H1 (cell line): ENCODE data around the gene SOAT2. TPM values are rescaled to one million over a fixed set of nuclear protein-coding genes. Genes with fewer than 3 reads are reported as not detected.

ENCODE experiments used
- polyA plus RNA-seq, 7 experiments: library from polyadenylated mRNA; depleted of rRNA in 3 of 7; stranded (reverse) in 5 of 7; unstranded in 2 of 7; fragments of >200 nt in 5 of 7; fragments of 200-250 nt in 2 of 7; gene quantifications; 1 replicate in 5 of 7; 2 replicates in 1 of 7; 4 replicates in 1 of 7; pipeline versions ENCODE4 v1.2.1 to v1.2.3, GENCODE V29; 2011 to 2013; ENCODE audit warnings: missing spikeins in 2 of 7, mixed read lengths in 2 of 7
- total RNA-seq: library from RNA; stranded (reverse); fragmentation: NEBNext Ultra II Directional; extraction: Animal tissue kit (Norgen Biotek cat#: 25700); gene quantifications from 2 replicates; pipeline ENCODE4 v1.2.1, GENCODE V29; 2021
- TF ChIP-seq, protein P1 (sequence below): fragments of 300-600 bp; sonication (generic); IDR thresholded peaks from 2 replicates; pipeline ENCODE4 v1.7.1; 2012; ENCODE audit warnings: low read length, moderate library complexity, mild to moderate bottlenecking, inconsistent platforms; ENCODE audit not compliant: insufficient replicate concordance

The SOAT2 gene
- total and polyA plus RNA-seq, 2 of the 8 experiments (the other 6 are each of a cell fraction or from before 2014, with no cell fraction given), result 0.08 TPM; not detected in 1

DNA sequence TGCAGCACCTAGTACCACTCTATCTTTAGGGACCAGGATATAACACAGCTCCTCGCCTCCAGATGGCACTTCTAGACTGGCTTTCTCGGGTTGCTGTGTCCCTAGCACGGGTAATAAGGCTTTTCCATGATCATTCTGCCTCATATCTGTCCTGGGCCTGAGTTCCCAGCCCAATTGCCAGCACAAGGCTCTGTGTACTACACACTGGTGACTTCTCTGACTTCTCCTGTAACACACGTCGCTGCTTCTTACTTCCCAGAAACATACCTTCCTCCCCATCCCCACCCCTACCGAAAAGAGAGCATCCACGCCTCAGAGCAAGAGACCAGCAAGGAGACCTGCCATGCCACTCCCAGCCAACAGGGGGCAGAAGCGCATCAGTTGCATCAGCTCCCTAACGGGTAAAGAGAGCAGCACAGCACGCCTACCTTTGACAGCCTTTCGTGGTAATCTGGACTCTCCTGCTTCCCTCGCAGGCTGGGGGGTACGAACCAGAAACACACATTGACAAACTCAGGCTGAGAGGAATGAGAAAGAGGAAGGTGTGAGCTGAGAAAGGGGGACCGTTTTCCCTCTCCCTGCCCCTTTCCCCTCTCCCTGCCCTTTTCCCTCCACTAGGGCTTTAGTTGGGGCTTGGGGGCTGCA lies 56.0 kb downstream of the SOAT2 start (continued):
- TF ChIP-seq, protein P1, sequence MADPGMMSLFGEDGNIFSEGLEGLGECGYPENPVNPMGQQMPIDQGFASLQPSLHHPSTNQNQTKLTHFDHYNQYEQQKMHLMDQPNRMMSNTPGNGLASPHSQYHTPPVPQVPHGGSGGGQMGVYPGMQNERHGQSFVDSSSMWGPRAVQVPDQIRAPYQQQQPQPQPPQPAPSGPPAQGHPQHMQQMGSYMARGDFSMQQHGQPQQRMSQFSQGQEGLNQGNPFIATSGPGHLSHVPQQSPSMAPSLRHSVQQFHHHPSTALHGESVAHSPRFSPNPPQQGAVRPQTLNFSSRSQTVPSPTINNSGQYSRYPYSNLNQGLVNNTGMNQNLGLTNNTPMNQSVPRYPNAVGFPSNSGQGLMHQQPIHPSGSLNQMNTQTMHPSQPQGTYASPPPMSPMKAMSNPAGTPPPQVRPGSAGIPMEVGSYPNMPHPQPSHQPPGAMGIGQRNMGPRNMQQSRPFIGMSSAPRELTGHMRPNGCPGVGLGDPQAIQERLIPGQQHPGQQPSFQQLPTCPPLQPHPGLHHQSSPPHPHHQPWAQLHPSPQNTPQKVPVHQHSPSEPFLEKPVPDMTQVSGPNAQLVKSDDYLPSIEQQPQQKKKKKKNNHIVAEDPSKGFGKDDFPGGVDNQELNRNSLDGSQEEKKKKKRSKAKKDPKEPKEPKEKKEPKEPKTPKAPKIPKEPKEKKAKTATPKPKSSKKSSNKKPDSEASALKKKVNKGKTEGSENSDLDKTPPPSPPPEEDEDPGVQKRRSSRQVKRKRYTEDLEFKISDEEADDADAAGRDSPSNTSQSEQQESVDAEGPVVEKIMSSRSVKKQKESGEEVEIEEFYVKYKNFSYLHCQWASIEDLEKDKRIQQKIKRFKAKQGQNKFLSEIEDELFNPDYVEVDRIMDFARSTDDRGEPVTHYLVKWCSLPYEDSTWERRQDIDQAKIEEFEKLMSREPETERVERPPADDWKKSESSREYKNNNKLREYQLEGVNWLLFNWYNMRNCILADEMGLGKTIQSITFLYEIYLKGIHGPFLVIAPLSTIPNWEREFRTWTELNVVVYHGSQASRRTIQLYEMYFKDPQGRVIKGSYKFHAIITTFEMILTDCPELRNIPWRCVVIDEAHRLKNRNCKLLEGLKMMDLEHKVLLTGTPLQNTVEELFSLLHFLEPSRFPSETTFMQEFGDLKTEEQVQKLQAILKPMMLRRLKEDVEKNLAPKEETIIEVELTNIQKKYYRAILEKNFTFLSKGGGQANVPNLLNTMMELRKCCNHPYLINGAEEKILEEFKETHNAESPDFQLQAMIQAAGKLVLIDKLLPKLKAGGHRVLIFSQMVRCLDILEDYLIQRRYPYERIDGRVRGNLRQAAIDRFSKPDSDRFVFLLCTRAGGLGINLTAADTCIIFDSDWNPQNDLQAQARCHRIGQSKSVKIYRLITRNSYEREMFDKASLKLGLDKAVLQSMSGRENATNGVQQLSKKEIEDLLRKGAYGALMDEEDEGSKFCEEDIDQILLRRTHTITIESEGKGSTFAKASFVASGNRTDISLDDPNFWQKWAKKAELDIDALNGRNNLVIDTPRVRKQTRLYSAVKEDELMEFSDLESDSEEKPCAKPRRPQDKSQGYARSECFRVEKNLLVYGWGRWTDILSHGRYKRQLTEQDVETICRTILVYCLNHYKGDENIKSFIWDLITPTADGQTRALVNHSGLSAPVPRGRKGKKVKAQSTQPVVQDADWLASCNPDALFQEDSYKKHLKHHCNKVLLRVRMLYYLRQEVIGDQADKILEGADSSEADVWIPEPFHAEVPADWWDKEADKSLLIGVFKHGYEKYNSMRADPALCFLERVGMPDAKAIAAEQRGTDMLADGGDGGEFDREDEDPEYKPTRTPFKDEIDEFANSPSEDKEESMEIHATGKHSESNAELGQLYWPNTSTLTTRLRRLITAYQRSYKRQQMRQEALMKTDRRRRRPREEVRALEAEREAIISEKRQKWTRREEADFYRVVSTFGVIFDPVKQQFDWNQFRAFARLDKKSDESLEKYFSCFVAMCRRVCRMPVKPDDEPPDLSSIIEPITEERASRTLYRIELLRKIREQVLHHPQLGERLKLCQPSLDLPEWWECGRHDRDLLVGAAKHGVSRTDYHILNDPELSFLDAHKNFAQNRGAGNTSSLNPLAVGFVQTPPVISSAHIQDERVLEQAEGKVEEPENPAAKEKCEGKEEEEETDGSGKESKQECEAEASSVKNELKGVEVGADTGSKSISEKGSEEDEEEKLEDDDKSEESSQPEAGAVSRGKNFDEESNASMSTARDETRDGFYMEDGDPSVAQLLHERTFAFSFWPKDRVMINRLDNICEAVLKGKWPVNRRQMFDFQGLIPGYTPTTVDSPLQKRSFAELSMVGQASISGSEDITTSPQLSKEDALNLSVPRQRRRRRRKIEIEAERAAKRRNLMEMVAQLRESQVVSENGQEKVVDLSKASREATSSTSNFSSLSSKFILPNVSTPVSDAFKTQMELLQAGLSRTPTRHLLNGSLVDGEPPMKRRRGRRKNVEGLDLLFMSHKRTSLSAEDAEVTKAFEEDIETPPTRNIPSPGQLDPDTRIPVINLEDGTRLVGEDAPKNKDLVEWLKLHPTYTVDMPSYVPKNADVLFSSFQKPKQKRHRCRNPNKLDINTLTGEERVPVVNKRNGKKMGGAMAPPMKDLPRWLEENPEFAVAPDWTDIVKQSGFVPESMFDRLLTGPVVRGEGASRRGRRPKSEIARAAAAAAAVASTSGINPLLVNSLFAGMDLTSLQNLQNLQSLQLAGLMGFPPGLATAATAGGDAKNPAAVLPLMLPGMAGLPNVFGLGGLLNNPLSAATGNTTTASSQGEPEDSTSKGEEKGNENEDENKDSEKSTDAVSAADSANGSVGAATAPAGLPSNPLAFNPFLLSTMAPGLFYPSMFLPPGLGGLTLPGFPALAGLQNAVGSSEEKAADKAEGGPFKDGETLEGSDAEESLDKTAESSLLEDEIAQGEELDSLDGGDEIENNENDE, result no peak
